ENCODE data around the gene ATR. TPM values are rescaled to one million over a fixed set of nuclear protein-coding genes. Genes with fewer than 3 reads are reported as not detected.

ATR gene
- total and polyA plus RNA-seq, 9 of the 15 experiments (the other 6 are each of a cell fraction or from before 2014, with no cell fraction given): 18.0 to 37.8 (median 23.2) TPM

- TF ChIP-seq RCOR1 (IDR thresholded peaks at IDR 0.05; ENCODE audit: borderline replicate concordance in 1 of 2, low read depth in 2 of 2, low read length in 2 of 2) (no peak), EP300 (IDR thresholded peaks at IDR 0.05; ENCODE audit: low read length) (peak; percentile 80), GATAD2A (IDR thresholded peaks at IDR 0.05) (peak; percentile 72; the same call in 1 of the 2 replicates), FOXK1 (CRISPR knock-in tag; IDR thresholded peaks at IDR 0.05; ENCODE audit: borderline replicate concordance) (no peak)
These were observed 40.5 kb upstream of the ATR start (continued) for GRCh38 chr3:142618917-142619461.

GRCh38 chr3:142615171-142615570, 36.6 kb upstream of the ATR start:
- no peak for FAIRE-seq
- no peak for TF ChIP-seq NCOR1 (IDR thresholded peaks at IDR 0.05)
- no peaks in the 10 kb centered on the region for H3K9me3 ChIP-seq (replicated peaks; ENCODE audit: control insufficient read depth, insufficient read depth, low read depth, low read length)
- in situ Hi-C loops (cut with MboI) (no loop called here), intact Hi-C loops (cut with micrococcal nuclease) (no loop called here)
- H3K9ac ChIP-seq (ENCODE audit: insufficient read depth in 1 of 2, low read depth in 2 of 2, low read length in 2 of 2): no peak overlapping the region
- BruUV-seq (replicated peaks): no TSS peak
- DNase-seq (ENCODE audit: extremely low read depth in 1 of 4, low spot score in 3 of 4): no peak
- H2AFZ ChIP-seq (ENCODE audit: low read depth, low read length): no peak overlapping the region
- CTCF ChIA-PET (ENCODE audit: low intra/inter-chr PET ratio): no interaction called here
- no peak overlapping the region for H3K4me2 ChIP-seq (ENCODE audit: insufficient read depth, low read length)
- no peaks in the 10 kb centered on the region; the same call in 2 of the 3 replicates for H3K79me2 ChIP-seq (ENCODE audit: control insufficient read depth, insufficient read depth, low read length)
- H3K27me3 ChIP-seq (ENCODE audit: control insufficient read depth in 2 of 2, insufficient read depth in 2 of 2, low read length in 2 of 2): no peaks in the 10 kb centered on the region
- H3K4me3 ChIP-seq: no peak overlapping the region
- H3K27ac ChIP-seq (ENCODE audit: extremely low read depth, low read depth, low read length): no peak overlapping the region
- H3K4me1 ChIP-seq (replicated peaks in 1 of 2; ENCODE audit: control insufficient read depth in 2 of 2, insufficient read depth in 2 of 2, low read length in 2 of 2): peaks cover 0 to 19% of the 10 kb centered on the region in 2 experiments; a peak in 2 of 5 replicates
- peaks cover 11% of the 10 kb centered on the region; the same call in 1 of the 2 replicates for H4K20me1 ChIP-seq (replicated peaks; ENCODE audit: control insufficient read depth, insufficient read depth, low read length)
- no peak for ATAC-seq
- H3K36me3 ChIP-seq (ENCODE audit: control insufficient read depth, insufficient read depth, low read length): no peaks in the 10 kb centered on the region; the same call in 2 of the 3 replicates
- no peaks in the 10 kb centered on the region for H3K9me1 ChIP-seq (ENCODE audit: control insufficient read depth, insufficient read depth, low read length)
- WGBS (ENCODE audit: insufficient coverage, low coverage, missing lambda C conversion rate): 58% methylated on average over 2 of the region's 2 CpGs
- POLR2A ChIA-PET: no interaction called here
